CD4-positive, alpha-beta T cell (primary cell): ENCODE data around the gene DSCAML1. TPM values are rescaled to one million over a fixed set of nuclear protein-coding genes. Genes with fewer than 3 reads are reported as not detected.
"Not testable (repeated sequence)": the region's sequence is repeated elsewhere in the genome, so short reads cannot be mapped to it uniquely, and the experiment has no call there.

Experiments used
- ATAC-seq: fragments of 200-7000 bp; cut with Tn5 transposase; one replicate; pipeline ENCODE4 v1.10.0; 2022; ENCODE audit warnings: mild to moderate bottlenecking; ENCODE audit not compliant: poor library complexity
- CTCF ChIA-PET: fragments of 350-600 bp; sonication (Branson Sonifier 250); formaldehyde crosslinking; loops from one replicate; lab custom pipeline; 2021; ENCODE audit warnings: antibody characterized with exemption, inconsistent platforms; lab: Charles Lee
- POLR2A ChIA-PET: fragments of 350-600 bp; sonication (Branson Sonifier 250); formaldehyde crosslinking; loops from one replicate; lab custom pipeline; 2021; ENCODE audit warnings: antibody characterized with exemption, inconsistent platforms; lab: Charles Lee
- DNase-seq, 14 experiments: peaks; one replicate each; pipeline ENCODE4 v3.0.0-alpha.2; 2013 to 2020; ENCODE audit warnings: mixed read lengths in 2 of 14
- H3K27ac ChIP-seq, 2 donors: one replicate each; pipeline versions ENCODE4 v1.5.1 to v1.7.0; 2013; ENCODE audit warnings: low read length in 2 of 2, low read depth in 1 of 2, mild to moderate bottlenecking in 1 of 2
- H3K27me3 ChIP-seq, 2 experiments: 1 replicate in 1 of 2; 2 replicates in 1 of 2; pipeline versions ENCODE4 v1.6.1 to v1.7.0; 2013; ENCODE audit warnings: low read length in 2 of 2, control low read depth in 1 of 2, mild to moderate bottlenecking in 1 of 2, moderate library complexity in 1 of 2; ENCODE audit not compliant: insufficient read depth in 2 of 2, control insufficient read depth in 1 of 2
- H3K36me3 ChIP-seq: one replicate; pipeline ENCODE4 v1.6.1; 2013; ENCODE audit warnings: low read length, control low read depth; ENCODE audit not compliant: insufficient read depth
- H3K4me1 ChIP-seq: one replicate; pipeline ENCODE4 v1.6.1; 2013; ENCODE audit warnings: low read length, control low read depth; ENCODE audit not compliant: insufficient read depth
- H3K4me3 ChIP-seq: one replicate; pipeline ENCODE4 v1.5.1; 2013; ENCODE audit warnings: mild to moderate bottlenecking, low read length, moderate library complexity
- H3K9me3 ChIP-seq, 2 experiments: 1 replicate in 1 of 2; 2 replicates in 1 of 2; pipeline versions ENCODE4 v1.6.1 to v1.7.0; 2013; ENCODE audit warnings: low read length in 2 of 2, mild to moderate bottlenecking in 2 of 2, control low read depth in 1 of 2, moderate library complexity in 1 of 2; ENCODE audit not compliant: control insufficient read depth in 1 of 2, insufficient read depth in 1 of 2
- H3K27ac Mint-ChIP-seq: one replicate; pipeline ENCODE4 v1.8.0; 2020; ENCODE audit warnings: mixed read lengths
- H3K27me3 Mint-ChIP-seq: one replicate; pipeline ENCODE4 v1.8.0; 2021; ENCODE audit warnings: mixed read lengths
- H3K36me3 Mint-ChIP-seq: one replicate; pipeline ENCODE4 v1.8.0; 2021; ENCODE audit warnings: low read depth, mixed read lengths
- H3K4me1 Mint-ChIP-seq: one replicate; pipeline ENCODE4 v1.8.0; 2021; ENCODE audit warnings: low read depth, mixed read lengths
- H3K4me3 Mint-ChIP-seq: one replicate; pipeline ENCODE4 v1.8.0; 2020; ENCODE audit warnings: mild to moderate bottlenecking, mixed read lengths
- H3K9me3 Mint-ChIP-seq: one replicate; pipeline ENCODE4 v1.8.0; 2020; ENCODE audit warnings: mixed read lengths
- intact Hi-C, 2 experiments: fragments of 100-400 bp; cut with DNase I in 1 of 2; cut with micrococcal nuclease in 1 of 2; formaldehyde crosslinking; loops; one replicate each; pipeline versions ENCODE4 v1.15.1 to v1.9.0; 2023 to 2025; cut with DNase I, micrococcal nuclease
- total RNA-seq, 174 experiments: library from RNA in 2 of 174; stranded (reverse) in 2 of 174; gene quantifications; one replicate each; pipeline ENCODE4 v1.2.3 and lab custom pipeline; 2021 to 2026
- TF ChIP-seq, protein P1 (sequence below): fragments of 200-600 bp; IDR thresholded peaks from one replicate; pipeline ENCODE4 v1.8.0; 2022; ENCODE audit warnings: antibody characterized with exemption, mild to moderate bottlenecking

DSCAML1 gene
- total RNA-seq, 2 experiments from 2014 or later, result 0.22 to 0.61 TPM

DNA sequence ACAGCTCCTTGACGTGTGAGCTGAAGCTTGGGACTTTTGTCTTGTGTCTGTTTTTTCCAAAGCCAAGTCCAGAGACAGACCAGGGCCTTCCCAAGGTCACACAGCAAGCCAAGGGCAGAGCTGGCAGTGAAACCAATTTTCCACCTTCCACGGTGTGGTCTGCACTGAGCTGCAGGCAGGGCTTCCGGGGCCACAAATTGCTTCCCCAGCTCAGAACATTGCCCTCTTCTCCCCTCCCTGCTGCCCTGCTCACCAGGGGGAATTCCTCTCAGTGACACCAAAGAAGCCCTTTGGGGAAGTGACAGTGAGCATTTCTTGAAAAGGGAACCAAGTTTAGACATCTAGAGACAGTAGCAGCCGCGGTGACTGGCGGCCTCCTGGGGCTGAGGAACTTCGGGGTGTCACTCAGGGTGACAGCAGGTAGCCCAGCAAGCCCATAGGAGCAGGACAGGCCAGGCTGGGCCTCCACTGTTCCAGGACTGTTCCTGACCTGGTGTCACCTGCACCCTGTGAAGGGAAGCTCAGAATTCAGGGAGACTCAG lies 18.3 kb upstream of the DSCAML1 start:
- ATAC-seq (peak; percentile 84), DNase-seq (peak; percentile 38 to 94 (median 57))
- Histone ChIP-seq H3K4me3 (peak overlapping the region; percentile 1), H3K9me3 (no peaks in the 10 kb centered on the region), H3K27me3 (no peaks in the 10 kb centered on the region), H3K27ac (peak overlapping the region; percentile 74 to 87), H3K36me3 (no peaks in the 10 kb centered on the region), H3K4me1 (peaks cover 56% of the 10 kb centered on the region)
- Mint-ChIP-seq H3K4me1 (peaks cover 42% of the 10 kb centered on the region), H3K27me3 (no peaks in the 10 kb centered on the region), H3K4me3 (peak overlapping the region; percentile 77), H3K27ac (peak overlapping the region; percentile 87), H3K9me3 (no peaks in the 10 kb centered on the region), H3K36me3 (no peaks in the 10 kb centered on the region)
- intact Hi-C loops, result loop anchor here in 1 of 2 experiments (2.0 to 10.0 kb wide), 3 partner anchors 172 to 391 kb away; partner anchors contain the start of gene IL10RA
- POLR2A ChIA-PET, result interaction anchor here (0.6 to 2.3 kb wide), 10 partner anchors 8 to 361 kb away, joined by 3 to 21 read pairs (median 4); partner anchors contain the start of gene SCN2B
- TF ChIP-seq, protein P1, sequence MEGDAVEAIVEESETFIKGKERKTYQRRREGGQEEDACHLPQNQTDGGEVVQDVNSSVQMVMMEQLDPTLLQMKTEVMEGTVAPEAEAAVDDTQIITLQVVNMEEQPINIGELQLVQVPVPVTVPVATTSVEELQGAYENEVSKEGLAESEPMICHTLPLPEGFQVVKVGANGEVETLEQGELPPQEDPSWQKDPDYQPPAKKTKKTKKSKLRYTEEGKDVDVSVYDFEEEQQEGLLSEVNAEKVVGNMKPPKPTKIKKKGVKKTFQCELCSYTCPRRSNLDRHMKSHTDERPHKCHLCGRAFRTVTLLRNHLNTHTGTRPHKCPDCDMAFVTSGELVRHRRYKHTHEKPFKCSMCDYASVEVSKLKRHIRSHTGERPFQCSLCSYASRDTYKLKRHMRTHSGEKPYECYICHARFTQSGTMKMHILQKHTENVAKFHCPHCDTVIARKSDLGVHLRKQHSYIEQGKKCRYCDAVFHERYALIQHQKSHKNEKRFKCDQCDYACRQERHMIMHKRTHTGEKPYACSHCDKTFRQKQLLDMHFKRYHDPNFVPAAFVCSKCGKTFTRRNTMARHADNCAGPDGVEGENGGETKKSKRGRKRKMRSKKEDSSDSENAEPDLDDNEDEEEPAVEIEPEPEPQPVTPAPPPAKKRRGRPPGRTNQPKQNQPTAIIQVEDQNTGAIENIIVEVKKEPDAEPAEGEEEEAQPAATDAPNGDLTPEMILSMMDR, result no peak
- CTCF ChIA-PET, result interaction anchor here (0.7 to 4.4 kb wide), 7 partner anchors 8 to 238 kb away, joined by 3 to 98 read pairs (median 5); no protein-coding TSS in a partner anchor

DNA sequence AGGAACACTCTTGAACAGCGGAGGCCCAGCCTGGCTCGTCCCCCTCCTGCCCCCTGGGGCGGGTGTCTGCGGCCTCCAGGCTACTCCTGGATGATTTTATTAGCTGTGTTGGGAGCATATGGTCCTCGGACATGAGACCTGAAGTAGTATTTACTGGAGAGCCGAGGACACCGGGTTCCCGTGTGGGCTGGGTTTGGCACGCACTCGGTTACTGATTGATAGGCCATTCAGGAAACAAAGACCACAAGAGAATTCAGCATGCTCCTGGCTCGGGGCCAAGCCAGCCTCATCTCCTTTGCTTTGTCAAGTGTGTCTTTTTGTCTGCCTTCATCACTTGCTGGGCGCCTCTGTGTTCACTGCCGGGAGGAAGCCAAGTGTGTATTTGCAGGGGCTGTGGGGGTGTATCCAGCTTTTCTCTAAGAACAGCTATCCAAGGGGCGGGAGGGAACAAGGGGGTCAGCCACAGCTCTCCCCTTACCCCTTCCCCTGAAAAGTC lies 17.8 kb upstream of the DSCAML1 start:
- ChIA-PET POLR2A (interaction anchor here (0.6 to 2.3 kb wide), 10 partner anchors 9 to 236 kb away, joined by 3 to 21 read pairs (median 4); no protein-coding TSS in a partner anchor), CTCF (interaction anchor here (0.7 to 4.4 kb wide), 7 partner anchors 8 to 238 kb away, joined by 3 to 98 read pairs (median 5); no protein-coding TSS in a partner anchor)
- H3K27ac Mint-ChIP-seq, result peak overlapping the region; percentile 87
- peaks cover 56% of the 10 kb centered on the region for H3K4me1 ChIP-seq
- peak overlapping the region; percentile 74 to 87 for H3K27ac ChIP-seq
- H3K9me3 Mint-ChIP-seq, result no peaks in the 10 kb centered on the region
- peaks cover 45% of the 10 kb centered on the region for H3K4me1 Mint-ChIP-seq
- no peaks in the 10 kb centered on the region for H3K9me3 ChIP-seq
- peak overlapping the region; percentile 77 for H3K4me3 Mint-ChIP-seq
- H3K27me3 ChIP-seq, result no peaks in the 10 kb centered on the region
- H3K4me3 ChIP-seq, result peak overlapping the region; percentile 1
- no peaks in the 10 kb centered on the region for H3K36me3 ChIP-seq
- no peaks in the 10 kb centered on the region for H3K36me3 Mint-ChIP-seq
- DNase-seq (peak; percentile 74 to 94 (median 82)), ATAC-seq (peak; percentile 60)
- TF ChIP-seq, protein P1, result no peak
- intact Hi-C loops, result loop anchor here in 1 of 2 experiments (2.0 to 10.0 kb wide), 3 partner anchors 172 to 390 kb away; partner anchors contain the start of gene IL10RA
- no peaks in the 10 kb centered on the region for H3K27me3 Mint-ChIP-seq

DNA sequence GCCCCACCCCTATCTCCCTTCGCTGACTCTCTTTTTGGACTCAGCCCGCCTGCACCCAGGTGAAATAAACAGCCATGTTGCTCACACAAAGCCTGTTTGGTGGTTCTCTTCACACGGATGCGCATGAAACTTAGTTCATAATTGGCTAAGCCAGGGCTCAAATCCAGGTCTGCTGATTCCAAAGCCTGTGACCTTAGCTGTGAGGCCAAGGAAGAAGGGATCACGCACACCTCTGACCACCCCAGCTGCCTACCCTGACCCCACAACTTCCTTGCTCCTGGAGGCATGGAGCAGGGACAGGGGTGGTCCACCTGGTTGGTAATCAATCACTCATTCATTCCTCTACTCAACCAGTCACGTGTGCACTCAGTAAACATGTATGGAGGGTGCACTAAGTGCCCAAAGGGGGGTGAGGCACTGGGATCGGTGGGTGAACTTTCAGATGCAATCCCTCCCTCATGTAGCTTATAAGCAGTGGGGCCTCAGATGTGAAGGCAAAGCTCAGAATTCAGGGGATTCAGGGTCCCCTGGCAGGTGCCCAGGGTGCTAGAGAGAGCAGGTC lies 17.3 kb upstream of the DSCAML1 start:
- Mint-ChIP-seq H3K9me3 (no peaks in the 10 kb centered on the region), H3K4me3 (no peak overlapping the region), H3K27ac (peak overlapping the region; percentile 87), H3K27me3 (no peaks in the 10 kb centered on the region), H3K36me3 (no peaks in the 10 kb centered on the region), H3K4me1 (peaks cover 50% of the 10 kb centered on the region)
- TF ChIP-seq, protein P1, result no peak
- Histone ChIP-seq H3K27me3 (no peaks in the 10 kb centered on the region), H3K36me3 (no peaks in the 10 kb centered on the region), H3K4me1 (peaks cover 57% of the 10 kb centered on the region), H3K9me3 (no peaks in the 10 kb centered on the region), H3K4me3 (no peak overlapping the region), H3K27ac (peak overlapping the region in 1 of 2 donors; percentile 87)
- intact Hi-C loops, result loop anchor here in 1 of 2 experiments (2.0 to 10.0 kb wide), 2 partner anchors 237 to 389 kb away; no protein-coding TSS in a partner anchor
- CTCF ChIA-PET, result interaction anchor here (2.9 to 4.2 kb wide), 2 partner anchors 30 to 239 kb away, joined by 12 to 14 read pairs; no protein-coding TSS in a partner anchor
- DNase-seq (no peak), ATAC-seq (no peak)
- POLR2A ChIA-PET, result interaction anchor here (0.7 to 2.3 kb wide), 3 partner anchors 13 to 180 kb away, joined by 3 to 21 read pairs (median 4); no protein-coding TSS in a partner anchor

DNA sequence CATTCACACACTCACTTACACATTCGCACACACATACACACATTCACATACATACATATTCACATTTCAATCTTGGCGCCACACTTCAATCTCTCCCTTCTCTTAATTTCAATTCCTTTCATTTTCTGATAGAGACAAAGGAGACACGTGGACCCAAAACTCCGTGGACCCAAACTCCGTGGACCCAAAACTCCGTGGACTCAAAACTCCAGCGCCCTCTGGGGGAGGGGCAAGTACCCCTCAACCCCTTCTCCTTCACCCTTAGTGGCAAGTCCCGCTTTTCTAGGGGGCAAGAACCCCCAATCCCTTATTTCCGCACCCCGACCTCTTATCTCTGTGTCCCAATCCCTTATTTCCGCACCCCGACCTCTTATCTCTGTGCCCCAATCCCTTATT lies 13.0 kb upstream of the DSCAML1 start:
- not testable (repeated sequence) for H3K27me3 ChIP-seq, H3K9me3 ChIP-seq, DNase-seq, H3K4me3 ChIP-seq, H3K27me3 Mint-ChIP-seq, H3K4me3 Mint-ChIP-seq, H3K27ac ChIP-seq, H3K36me3 Mint-ChIP-seq, ATAC-seq, H3K36me3 ChIP-seq, H3K27ac Mint-ChIP-seq, H3K9me3 Mint-ChIP-seq
- ChIA-PET POLR2A (interaction anchor here (1.0 kb wide), 1 partner anchor 243 kb away, joined by 3 read pairs; no protein-coding TSS in a partner anchor), CTCF (interaction anchor here (0.9 to 6.5 kb wide), 3 partner anchors 7 to 361 kb away, joined by 4 to 98 read pairs (median 40); no protein-coding TSS in a partner anchor)
- peaks cover 30% of the 10 kb centered on the region for H3K4me1 Mint-ChIP-seq
- peaks cover 32% of the 10 kb centered on the region for H3K4me1 ChIP-seq
- intact Hi-C loops, result loop anchor here in 1 of 2 experiments (10.0 kb wide), 1 partner anchor 385 kb away; no protein-coding TSS in a partner anchor
